ENCODE results near the gene PLXNA2. TPM values are rescaled to one million over a fixed set of nuclear protein-coding genes. Genes with fewer than 3 reads are reported as not detected.

PLXNA2 gene
- 59.2 and 69.7 TPM in 2 replicates for total RNA-seq (2022)
- Bru-seq, nascent RNA, result percentile 81 among the genes with signal in this experiment
- percentile 75 among the genes with signal in this experiment for BruChase-seq, experiment 1, labeled RNA remaining after a 6-hour chase
- percentile 69 among the genes with signal in this experiment for BruChase-seq, experiment 2, labeled RNA remaining after a 2-hour chase
- long read RNA-seq, full-length matches to known transcripts, result 10 of 62 reads
- long read RNA-seq, partial matches to known transcripts, result 27 of 62 reads
- long read RNA-seq, other reads (novel, unspliced or antisense), result 25 of 62 reads

GRCh38 chr1:208243967-208244916 lies at the start of gene PLXNA2:
Gene PLXNA2 (minus strand): TSS chr1:208244384. CDS start chr1:208217922, 26,462 bp downstream.
- ChIA-PET POLR2A (interaction anchor here (0.5 to 14.6 kb wide), 71 partner anchors 9 to 1426 kb away, joined by 3 to 186 read pairs (median 5); no protein-coding TSS in a partner anchor), CTCF (interaction anchor here (0.6 to 19.5 kb wide), 103 partner anchors 10 to 1450 kb away, joined by 3 to 1037 read pairs (median 5); no protein-coding TSS in a partner anchor)
- Mint-ChIP-seq H3K27me3 (ENCODE audit: insufficient read depth, unreplicated experiment) (no peaks in the 10 kb centered on the region), H3K9me3 (ENCODE audit: unreplicated experiment) (no peaks in the 10 kb centered on the region), H3K4me3 (ENCODE audit: unreplicated experiment) (peak within 1 kb of the TSS; percentile 94), H3K36me3 (ENCODE audit: insufficient read depth, unreplicated experiment) (no peaks in the 10 kb centered on the region), H3K4me1 (ENCODE audit: insufficient read depth, unreplicated experiment) (peaks cover 30% of the 10 kb centered on the region), H3K27ac (ENCODE audit: low read depth, unreplicated experiment) (peak within 1 kb of the TSS; percentile 76)
- intact Hi-C loops (cut with micrococcal nuclease), result loop anchor here (1.0 to 2.0 kb wide), 7 partner anchors 37 to 1247 kb away; no protein-coding TSS in a partner anchor
- peak; percentile 95 for DNase-seq (ENCODE audit: unreplicated experiment)
- BruUV-seq (replicated peaks), result TSS peak; percentile 47
- TF ChIP-seq CTCF (IDR thresholded peaks at IDR 0.05; ENCODE audit: unreplicated experiment), result no peak

GRCh38 chr1:208292908-208293307 lies 48.7 kb upstream of the PLXNA2 start:
- Mint-ChIP-seq H3K4me3 (ENCODE audit: unreplicated experiment) (no peak overlapping the region), H3K27me3 (ENCODE audit: insufficient read depth, unreplicated experiment) (peaks cover 98% of the 10 kb centered on the region), H3K4me1 (ENCODE audit: insufficient read depth, unreplicated experiment) (no peaks in the 10 kb centered on the region), H3K9me3 (ENCODE audit: unreplicated experiment) (no peaks in the 10 kb centered on the region), H3K36me3 (ENCODE audit: insufficient read depth, unreplicated experiment) (no peaks in the 10 kb centered on the region), H3K27ac (ENCODE audit: low read depth, unreplicated experiment) (no peak overlapping the region)
- no peak for TF ChIP-seq CTCF (IDR thresholded peaks at IDR 0.05; ENCODE audit: unreplicated experiment)
- CTCF ChIA-PET, result interaction anchor here (0.6 to 0.7 kb wide), 3 partner anchors 8 to 790 kb away, joined by 3 read pairs; no protein-coding TSS in a partner anchor
- no peak for DNase-seq (ENCODE audit: unreplicated experiment)
- intact Hi-C loops (cut with micrococcal nuclease), result no loop called here
- POLR2A ChIA-PET, result interaction anchor here (0.6 to 1.2 kb wide), 2 partner anchors 14 to 18 kb away, joined by 3 read pairs; no protein-coding TSS in a partner anchor
- no TSS peak for BruUV-seq (replicated peaks)

- intact Hi-C loops (cut with micrococcal nuclease), result no loop called here
- BruUV-seq (replicated peaks), result no TSS peak
- CTCF ChIA-PET, result interaction anchor here (0.6 to 1.4 kb wide), 8 partner anchors 9 to 916 kb away, joined by 3 to 4 read pairs (median 3); partner anchors contain the start of gene PLXNA2
- Mint-ChIP-seq H3K36me3 (ENCODE audit: insufficient read depth, unreplicated experiment) (no peaks in the 10 kb centered on the region), H3K4me3 (ENCODE audit: unreplicated experiment) (no peak overlapping the region), H3K27ac (ENCODE audit: low read depth, unreplicated experiment) (no peak overlapping the region), H3K27me3 (ENCODE audit: insufficient read depth, unreplicated experiment) (peaks cover 98% of the 10 kb centered on the region), H3K9me3 (ENCODE audit: unreplicated experiment) (no peaks in the 10 kb centered on the region), H3K4me1 (ENCODE audit: insufficient read depth, unreplicated experiment) (no peaks in the 10 kb centered on the region)
- DNase-seq (ENCODE audit: unreplicated experiment), result peak; percentile 15
- TF ChIP-seq CTCF (IDR thresholded peaks at IDR 0.05; ENCODE audit: unreplicated experiment), result no peak
- POLR2A ChIA-PET, result interaction anchor here (1.2 kb wide), 1 partner anchor 14 kb away, joined by 3 read pairs; no protein-coding TSS in a partner anchor
Measured at GRCh38 chr1:208291923-208292711, 47.9 kb upstream of the PLXNA2 start.
